Islet of Langerhans (tissue), 1 donor: Measurements from ENCODE around the gene OVOL3.
"Not testable (repeated sequence)": the region's sequence is repeated elsewhere in the genome, so short reads cannot be mapped to it uniquely, and the experiment has no call there.

Source experiments
- FAIRE-seq: peaks from one replicate; lab custom pipeline; 2011; peaks lifted over from hg19 to GRCh38; lab: Jason Lieb, UNC

Gene OVOL3

DNA sequence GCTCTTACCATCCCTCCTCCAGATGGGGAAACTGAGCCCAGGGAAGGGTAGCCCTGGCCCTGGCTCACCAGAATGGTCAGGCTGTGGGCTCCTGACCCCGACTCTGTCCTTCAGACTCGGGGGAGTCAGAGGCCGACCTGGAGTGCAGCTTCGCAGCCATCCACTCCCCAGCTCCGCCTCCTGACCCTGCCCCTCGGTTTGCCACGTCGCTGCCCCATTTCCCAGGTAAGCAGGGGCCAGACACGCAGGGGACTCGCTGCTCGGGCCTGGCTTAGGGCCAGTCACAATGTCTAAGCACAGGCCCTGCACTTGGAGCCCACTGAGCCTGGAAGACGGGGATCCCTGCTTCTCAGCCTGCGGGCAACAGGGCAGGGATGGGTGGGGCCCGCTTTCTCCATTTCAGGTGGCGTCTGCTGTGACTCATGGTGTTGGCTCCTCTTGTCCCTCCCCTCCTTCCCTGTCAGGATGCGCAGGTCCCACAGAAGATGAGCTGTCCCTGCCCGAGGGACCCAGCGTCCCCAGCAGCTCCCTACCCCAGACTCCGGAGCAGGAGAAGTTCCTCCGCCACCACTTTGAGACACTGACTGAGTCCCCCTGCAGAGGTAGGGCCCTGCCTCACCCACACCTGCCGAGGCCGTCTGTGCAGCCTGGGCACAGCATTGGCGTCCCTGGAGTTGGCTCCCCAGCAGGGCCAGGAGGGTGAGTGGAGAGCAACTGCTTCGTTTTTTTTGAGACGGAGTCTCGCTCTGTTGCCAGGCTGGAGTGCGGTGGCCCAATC, 9.2 kb upstream of the OVOL3 start:
- no peak for FAIRE-seq

DNA sequence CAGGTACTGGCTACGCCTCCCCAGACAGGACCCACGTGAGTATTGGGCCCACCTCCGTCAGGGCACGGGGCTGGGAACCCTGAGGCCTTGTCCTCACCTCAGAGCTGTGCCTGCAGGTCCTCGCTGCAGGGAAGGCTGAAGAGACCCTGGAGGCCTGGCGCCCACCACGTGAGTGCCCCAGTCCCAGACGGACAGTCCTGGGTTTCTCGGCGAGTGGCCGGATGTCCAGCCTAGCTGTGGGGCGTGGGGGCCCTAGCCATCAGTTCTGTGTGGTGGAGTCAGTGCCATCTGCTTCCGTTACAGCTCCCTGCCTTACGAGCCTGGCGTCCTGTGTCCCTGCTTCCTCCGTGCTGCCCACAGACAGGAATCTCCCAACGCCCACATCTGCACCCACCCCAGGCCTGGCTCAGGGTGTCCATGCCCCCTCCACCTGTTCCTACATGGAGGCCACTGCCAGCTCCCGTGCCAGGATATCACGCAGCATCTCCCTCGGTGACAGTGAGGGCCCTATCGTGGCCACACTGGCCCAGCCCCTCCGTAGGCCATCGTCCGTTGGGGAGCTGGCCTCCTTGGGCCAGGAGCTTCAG, 7.8 kb upstream of the OVOL3 start:
- no peak for FAIRE-seq

DNA sequence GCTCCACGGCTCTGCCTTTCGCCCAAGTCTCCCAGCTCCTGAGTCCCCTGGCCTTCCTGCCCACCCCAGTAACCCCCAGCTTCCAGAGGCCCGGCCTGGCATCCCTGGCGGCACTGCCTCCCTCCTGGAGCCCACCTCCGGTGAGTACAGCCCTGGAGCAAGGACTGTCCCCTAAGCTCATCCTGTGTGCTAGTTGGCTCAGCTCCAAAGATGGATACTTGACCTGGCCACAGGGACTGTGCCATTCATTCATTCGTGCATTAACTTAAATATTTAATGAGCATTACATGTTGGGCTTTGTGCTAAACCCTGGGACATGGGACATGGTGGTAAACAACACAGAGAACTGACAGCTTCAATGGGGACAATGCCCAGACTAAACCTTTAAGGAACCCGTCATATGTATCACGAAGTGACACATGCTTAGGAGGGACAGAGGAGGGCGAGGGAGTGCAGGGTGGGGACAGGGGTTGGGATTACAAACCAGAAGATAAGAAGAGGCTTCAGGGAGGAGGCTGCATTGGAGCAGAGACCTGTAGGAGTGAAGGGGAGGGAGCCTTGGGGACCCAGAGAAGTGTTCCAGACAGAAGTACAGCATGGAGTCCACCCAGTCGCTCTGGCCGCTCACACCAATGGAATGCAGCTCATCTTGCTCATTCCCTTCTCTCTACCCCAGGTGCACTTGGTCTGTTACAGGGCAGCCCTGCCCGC, 6.9 kb upstream of the OVOL3 start:
- FAIRE-seq: no peak

DNA sequence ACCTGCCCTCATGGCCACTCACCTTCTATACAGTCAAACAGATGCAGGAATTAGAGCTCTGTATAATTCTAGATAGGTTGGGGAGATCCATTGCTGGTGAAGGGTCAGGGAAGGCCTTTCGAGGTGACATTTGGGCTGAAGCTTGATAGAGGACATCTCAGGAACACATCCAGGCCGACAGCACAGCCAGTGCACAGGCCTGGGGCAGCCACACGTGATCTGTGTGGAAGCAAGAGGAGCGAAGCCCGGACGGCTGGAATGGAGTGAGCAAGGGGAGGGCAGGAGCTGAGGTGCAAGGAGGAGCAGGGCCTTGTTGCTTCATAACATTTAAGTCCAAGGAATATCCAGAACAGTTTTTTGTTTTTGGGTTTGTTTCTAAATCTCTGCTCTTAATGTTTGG, 4.5 kb upstream of the OVOL3 start:
- FAIRE-seq: no peak

DNA sequence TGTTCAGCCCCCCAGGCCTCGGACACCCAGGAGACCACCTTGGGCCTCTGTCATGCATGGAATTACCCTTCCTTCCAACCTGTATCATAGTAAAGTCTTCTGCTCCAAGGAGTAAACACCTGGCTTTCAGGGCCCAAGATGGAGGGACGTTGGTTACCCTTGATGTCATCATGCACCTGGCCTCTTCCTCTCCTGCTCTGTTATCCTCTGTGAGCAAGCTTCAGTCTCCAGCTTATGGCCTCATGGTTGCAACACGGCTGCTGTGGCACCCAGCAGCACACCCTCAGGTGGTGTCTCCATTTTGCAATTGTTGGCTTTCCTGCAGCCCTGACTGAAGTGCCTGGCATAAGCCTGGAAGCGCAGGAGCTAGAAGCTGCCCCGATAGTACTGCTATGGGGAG, 4.0 kb upstream of the OVOL3 start:
- no peak for FAIRE-seq

DNA sequence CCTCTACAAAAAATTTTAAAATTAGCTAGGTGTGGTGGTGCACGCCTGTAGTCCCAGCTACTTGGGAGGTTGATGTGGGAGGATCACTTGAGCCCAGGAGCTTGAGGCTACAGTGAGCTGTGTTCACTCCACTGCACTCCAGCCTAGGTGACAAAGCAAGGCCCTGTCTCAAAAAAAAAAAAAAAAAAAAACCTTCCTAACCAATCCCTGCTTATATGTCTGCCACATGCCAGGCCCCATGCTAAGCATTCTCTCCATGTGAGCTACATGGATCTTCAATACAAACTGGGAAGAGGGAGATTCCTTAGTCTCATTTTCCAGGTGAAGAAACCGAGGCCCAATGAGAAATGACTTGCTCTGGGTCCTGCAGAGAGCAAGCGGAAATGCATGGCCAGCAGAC, 2.3 kb upstream of the OVOL3 start:
- no peak for FAIRE-seq

DNA sequence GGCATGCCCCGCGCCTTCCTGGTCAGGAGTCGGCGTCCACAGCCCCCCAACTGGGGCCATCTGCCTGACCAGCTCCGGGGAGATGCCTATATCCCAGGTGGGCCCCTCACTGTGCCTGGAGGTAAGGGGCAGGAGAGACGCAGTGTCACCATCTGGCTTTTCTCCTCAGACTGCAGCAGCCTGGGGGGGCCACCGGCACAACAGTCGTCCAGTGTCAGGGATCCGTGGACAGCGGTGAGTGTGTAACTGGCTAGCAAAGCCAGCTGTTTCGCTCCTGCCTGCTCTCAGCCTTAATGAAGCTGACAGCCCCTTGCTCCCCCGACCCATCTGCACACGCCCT, 227 bp downstream of the OVOL3 start:
- FAIRE-seq: no peak

DNA sequence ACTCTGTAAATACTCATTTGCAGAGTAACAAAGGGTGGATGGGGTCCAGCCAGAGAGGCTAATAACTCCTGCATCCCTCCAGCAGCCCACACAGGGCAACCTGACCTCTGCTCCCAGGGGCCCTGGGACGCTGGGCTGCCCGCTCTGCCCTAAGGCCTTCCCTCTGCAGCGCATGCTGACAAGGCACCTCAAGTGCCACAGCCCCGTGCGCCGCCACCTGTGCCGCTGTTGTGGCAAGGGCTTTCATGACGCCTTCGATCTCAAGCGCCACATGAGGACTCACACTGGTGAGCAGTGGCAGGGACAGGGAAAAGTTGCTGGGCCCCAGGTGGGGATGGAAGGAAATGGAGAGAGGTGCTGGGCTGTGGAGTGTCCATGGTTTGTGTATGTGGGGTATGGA, 1.7 kb downstream of the OVOL3 start:
- no peak for FAIRE-seq

DNA sequence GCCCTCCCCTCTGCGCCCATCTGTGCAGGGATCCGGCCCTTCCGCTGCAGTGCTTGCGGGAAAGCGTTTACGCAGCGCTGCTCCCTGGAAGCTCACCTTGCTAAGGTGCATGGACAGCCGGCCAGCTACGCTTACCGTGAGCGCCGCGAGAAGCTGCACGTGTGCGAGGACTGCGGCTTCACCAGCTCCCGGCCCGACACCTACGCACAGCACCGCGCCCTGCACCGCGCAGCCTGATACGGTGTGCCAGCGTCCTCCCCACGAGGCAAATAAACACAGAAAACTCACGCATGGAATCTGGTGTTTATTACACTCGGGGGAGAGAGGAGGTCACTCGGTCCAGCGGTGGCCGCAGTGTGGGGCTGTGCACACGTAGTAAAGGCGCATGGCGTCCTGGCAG, 2.5 kb downstream of the OVOL3 start:
- no peak for FAIRE-seq

DNA sequence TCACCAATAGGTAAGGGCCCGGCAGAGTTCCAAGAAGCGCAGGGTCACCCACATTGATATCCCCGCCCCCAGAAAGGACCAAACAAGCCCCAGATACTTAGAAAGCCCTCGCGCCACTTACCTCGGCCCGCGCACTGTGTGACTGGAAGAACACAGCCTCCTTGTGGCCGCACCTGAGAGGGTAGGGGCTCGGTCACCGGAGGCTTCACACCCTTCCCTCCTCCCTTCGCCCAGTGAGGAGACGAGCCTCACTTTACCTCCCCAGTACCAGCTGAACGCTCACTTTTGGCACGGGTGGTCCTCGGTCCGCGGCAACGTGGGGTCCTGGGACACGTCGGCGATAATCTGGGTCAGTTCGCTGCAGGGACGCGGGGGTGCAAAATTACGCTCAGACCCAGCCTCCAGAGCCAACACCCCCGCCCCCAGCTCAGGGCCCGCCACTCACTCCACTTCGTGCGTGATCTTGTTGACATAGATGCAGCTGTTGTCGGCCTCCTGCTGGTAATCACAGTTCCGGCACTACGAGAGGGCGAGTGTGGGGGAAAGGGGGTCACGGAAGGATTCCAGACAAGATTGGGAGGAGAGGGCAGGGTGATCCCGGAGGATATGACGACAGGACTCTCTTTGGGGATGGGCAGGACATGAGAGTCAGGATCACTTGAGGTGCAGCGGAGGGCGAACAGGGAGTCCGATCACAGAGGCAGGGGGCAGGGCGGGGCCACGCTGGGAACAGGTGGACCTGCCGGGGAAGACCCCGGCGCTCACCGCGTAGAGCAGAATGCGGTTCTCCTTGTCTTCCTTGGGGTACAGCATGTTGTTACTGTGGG, 3.2 kb downstream of the OVOL3 start:
- no peak for FAIRE-seq

DNA sequence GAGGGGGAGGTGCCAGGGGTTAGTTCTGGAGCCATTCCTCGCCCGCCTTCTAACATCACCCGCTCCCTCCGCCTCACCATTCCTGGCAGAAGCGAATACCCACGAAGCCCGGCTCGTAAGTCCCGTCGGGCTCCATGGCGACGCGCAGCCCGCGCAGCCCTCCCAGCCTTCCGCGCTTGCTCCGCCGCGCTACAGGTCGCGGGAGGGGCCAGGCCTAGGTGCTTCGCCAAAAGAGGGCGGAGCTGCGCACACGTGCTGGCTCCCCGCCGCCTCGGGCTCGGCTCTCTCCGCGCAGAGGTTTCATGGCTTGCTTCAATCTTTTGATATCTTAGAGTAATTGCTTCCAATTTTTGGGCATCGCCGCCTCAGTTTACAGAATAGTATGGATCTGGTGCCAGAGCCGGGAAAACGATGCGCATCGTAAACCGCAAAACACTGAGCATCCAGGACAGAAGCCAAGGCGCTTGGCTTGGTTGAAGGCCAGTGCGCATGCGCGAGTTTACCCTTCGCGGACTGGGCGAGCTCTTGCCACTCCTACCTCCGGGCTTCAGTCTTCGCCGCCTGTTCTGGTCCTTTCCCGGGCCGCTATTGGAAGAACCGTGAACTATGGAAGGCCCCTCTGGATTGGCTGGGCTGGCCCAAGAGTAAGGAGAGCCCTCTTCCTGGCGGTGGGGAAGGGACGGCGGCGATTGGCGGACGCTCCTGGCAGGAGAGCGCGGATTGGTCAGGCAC, 3.9 kb downstream of the OVOL3 start, which contains the start of gene POLR2I:
POLR2I (minus strand) TSS at position 155 of the 732 bp plus-strand sequence; CDS start at position 136, 19 bp downstream.
- no peak for FAIRE-seq

DNA sequence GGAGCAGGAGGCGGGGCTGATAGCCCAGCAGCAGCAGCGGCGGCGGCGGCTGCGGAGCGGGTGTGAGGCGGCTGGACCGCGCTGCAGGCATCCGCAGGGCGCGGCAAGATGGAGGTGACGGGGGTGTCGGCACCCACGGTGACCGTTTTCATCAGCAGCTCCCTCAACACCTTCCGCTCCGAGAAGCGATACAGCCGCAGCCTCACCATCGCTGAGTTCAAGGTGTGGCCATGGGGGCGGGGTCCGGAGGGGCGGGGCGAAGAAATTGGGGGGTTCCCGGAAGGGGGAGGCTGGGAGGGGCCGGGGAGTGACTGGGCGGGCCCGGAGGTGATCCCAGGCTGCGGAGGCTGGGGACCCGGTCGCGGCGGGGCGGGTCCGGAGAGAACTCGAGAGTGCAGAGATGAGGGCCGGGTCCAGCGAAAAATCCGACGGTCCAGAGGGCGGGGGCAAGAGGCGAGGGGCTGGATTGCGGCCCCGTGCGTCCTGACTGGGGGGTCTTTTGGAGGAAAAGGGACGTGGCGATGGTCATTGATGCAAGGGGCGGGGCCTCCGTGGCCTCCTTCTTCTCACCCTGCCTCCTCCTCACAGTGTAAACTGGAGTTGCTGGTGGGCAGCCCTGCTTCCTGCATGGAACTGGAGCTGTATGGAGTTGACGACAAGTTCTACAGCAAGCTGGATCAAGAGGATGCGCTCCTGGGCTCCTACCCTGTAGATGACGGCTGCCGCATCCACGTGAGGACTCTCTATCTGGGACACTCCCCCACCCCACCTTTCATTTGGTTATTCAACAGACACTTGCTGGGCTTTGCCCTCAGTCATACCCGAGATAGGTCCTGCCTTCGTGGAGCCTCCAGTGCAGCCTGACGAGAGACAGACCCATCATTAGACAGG, 4.8 kb downstream of the OVOL3 start, which contains the start of gene TBCB:
TBCB (plus strand) TSS at position 16 of the 891 bp plus-strand sequence; CDS start at position 109, 93 bp downstream.
- FAIRE-seq: no peak

DNA sequence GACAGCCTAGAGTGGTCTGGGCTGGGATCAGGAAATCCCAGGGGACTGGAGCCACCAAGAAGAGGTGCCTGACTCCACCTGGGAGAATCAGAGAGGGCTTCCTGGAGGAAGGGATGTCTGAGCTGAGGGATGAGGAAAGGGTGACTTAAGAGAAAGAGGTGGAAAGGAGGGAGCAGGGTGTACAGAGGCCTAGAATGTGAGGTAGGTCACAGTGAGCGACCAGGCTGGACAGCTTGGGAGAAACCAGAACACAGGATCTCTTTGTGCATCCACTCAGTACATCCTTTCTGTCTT, 5.3 kb downstream of the OVOL3 start:
- FAIRE-seq: no peak

DNA sequence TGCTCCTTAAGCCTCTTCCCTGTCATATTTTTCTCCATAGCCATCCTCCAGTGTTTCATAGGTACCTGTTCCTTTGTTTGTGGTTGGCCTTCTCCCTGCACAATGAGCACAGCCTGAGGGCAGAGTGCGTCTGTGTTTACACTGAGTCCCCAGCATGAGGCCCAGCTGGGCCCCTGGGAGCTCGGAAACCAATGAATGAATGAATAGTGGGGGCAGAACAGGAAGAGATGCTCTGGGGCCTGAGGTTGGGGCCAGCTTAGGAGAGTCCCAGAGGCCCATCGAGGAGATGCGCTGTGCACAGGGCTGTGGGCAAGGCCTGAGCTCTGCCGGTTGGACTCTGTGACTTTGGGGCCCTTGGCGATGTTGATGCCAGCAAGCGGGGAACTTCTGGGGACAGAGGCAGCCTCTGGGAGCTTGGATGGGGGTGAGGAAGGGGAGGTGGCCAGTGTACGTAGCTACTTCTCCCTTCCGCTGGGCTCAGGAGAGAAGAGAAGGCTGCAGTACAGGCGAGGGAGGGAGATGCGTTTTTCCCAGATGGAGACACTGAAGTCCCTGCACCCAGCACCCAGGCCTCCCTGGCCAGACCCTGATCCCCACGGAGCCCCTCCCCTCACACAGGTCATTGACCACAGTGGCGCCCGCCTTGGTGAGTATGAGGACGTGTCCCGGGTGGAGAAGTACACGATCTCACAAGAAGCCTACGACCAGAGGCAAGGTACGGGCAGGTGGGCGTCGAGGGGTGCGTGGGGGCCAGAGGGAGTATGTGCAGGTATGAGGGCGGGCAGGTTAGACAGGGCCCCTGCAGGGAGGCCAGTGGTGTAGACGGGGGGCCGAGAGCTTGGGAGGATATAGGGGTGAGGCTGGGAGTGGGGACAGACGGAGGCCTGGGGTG, 9.4 kb downstream of the OVOL3 start:
- no peak for FAIRE-seq

DNA sequence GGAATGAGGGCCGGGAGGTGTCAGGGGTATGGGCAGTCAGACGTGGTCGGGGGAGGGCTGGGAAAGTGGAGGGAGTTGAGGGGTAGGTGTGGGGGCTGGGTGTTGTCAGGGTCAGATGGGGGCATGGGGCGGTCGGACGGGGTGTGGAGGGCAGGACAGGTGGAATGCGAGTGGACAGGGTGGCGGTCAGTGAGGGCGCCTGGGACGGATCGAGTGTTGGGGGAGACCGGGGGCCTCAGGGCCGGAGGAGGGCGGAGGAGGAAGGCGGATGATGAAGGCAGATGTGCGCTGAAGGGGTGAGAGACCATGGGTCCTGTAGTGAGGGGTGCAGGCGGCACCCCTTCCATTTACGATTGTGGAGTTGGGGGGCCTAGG, 10.0 kb downstream of the OVOL3 start:
- FAIRE-seq: no peak

DNA sequence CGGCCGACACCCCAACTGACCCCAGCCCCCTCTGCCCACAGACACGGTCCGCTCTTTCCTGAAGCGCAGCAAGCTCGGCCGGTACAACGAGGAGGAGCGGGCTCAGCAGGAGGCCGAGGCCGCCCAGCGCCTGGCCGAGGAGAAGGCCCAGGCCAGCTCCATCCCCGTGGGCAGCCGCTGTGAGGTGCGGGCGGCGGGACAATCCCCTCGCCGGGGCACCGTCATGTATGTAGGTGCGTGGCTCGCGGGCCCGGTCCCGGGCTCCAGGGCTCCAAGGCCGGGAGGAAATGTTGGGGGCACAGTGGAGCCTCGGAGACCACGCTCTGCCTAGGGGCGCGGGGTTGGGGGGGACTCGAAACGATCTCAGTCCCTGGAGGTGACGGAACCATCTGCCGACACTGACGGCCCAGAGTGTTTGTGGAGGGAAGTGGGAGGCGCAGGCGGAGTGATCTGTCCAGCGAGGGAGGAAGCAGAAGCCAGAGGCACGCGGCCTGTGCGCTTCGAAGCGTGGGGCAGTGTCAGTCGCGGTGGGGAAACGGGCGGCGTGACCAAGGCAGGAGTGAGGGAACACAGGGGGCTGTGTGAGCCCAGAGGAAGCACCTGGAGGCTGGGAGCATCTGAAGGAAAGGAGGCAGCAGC, 10.7 kb downstream of the OVOL3 start:
- no peak for FAIRE-seq

DNA sequence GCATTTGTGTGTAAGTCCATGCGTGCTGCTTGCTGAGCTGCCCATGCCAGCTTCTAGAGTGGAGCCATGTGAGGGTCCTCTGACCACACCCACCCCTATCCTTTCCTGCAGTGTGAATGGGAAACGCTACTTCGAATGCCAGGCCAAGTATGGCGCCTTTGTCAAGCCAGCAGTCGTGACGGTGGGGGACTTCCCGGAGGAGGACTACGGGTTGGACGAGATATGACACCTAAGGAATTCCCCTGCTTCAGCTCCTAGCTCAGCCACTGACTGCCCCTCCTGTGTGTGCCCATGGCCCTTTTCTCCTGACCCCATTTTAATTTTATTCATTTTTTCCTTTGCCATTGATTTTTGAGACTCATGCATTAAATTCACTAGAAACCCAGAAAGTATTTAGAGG, 14.6 kb downstream of the OVOL3 start:
- no peak for FAIRE-seq

DNA sequence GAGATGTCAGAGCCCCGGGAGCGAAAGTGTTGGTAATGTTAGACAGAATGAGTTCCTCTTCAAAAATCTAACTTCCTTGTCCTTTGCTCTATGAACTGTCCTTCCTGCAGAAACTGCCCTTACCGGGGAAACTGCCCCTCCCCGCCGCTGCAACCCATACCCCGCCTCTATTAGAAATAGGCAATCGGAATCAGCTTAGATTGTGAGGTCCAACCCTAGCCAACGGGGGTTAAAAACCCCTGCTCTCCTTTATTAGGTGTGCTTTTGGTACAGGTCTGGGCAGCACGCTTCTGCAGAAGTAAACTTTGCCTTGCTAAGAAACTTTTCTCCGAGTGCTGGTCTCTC, 17.4 kb downstream of the OVOL3 start:
- no peak for FAIRE-seq

DNA sequence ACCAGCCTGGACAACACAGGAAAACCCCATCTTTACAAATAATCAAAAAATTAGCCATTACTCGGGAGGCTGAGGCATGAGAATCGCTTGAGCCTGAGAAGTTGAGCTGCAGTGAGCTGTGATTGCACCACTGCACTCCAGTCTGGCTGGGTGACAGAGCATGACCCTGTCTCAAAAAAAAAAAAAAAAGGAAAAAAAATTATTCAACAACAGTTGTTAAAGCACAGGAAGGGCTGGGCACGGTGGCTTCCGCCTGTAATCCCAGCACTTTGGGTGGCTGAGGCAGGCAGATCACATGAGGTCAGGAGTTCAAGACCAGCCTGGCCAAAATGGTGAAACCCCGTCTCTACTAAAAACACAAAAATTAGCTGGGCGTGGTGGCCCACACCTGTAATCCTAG, 20.3 kb downstream of the OVOL3 start:
- FAIRE-seq: not testable (repeated sequence)

DNA sequence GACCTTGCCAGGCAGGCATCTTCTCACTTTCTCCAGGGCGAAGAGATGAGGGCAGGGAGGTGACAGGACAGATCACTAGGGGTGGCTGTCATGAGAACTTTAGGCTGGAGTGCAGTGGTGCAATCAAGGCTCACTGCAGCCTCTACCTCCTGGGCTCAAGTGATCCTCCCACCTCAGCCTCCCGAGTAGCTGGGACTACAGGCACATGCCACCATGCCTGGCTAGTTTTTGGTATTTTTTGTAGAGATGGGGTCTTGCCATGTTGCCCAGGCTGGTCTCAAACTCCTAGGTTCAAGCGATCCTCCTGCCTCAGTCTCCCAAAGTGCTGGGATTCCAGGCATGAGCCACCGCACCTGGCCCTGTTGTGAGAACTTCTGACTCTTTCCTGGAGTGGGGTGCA, 23.9 kb downstream of the OVOL3 start:
- not testable (repeated sequence) for FAIRE-seq
